Heart left ventricle (tissue), 13 donors: ENCODE measurements around the gene MRTO4.

ENCODE experiments used
- POLR2A ChIP-seq, 2 donors: fragments of 450-650 bp; IDR thresholded peaks; one replicate each; pipeline ENCODE4 v1.6.1; 2017; ENCODE audit warnings: antibody characterized with exemption in 2 of 2, mild to moderate bottlenecking in 2 of 2, moderate library complexity in 2 of 2
- TF ChIP-seq, protein P1 (sequence below), 12 donors: fragments of 200-600 bp; sonication (generic) in 4 of 12; IDR thresholded peaks; one replicate each; pipeline versions ENCODE4 v1.5.0 to v1.8.0; 2018 to 2022; ENCODE audit warnings: antibody characterized with exemption in 12 of 12, mild to moderate bottlenecking in 5 of 12
- donor health status: ischemic (EF 13 %, LVEDD 7.1; RV severe dilation, severe dysfunction).
- donor health status: DM: no; HTN: yes; CAD: no.
- donor health status: DM: no; HTN: no; CAD: no.
- donor health status: ischemic (EF 25% LVEDD 6.9; RV normal size, moderate dysfunction).
- donor health status: ischemic (EF 25% LVEDD 5.7; RV mildly dilated, moderate dysfunction).
- donor health status: ischemic (EF 35%, LVEDD 5.7; RV mildly dilated, moderate dysfunction).
- donor health status: nonischemic (EF 11% LVEDD 7.7; RV severe dilation, severe dysfunction).
- donor health status: DM: yes; HTN: yes; CAD: no.
- donor health status: PGD.
- donor health status: ischemic (EF 29% LVEDD 5.4; RV normal size, mild dysfunction).
- donor health status: nonischemic (EF 23%, LVEDD 6.1; RV moderate dilation, normal function).

DNA sequence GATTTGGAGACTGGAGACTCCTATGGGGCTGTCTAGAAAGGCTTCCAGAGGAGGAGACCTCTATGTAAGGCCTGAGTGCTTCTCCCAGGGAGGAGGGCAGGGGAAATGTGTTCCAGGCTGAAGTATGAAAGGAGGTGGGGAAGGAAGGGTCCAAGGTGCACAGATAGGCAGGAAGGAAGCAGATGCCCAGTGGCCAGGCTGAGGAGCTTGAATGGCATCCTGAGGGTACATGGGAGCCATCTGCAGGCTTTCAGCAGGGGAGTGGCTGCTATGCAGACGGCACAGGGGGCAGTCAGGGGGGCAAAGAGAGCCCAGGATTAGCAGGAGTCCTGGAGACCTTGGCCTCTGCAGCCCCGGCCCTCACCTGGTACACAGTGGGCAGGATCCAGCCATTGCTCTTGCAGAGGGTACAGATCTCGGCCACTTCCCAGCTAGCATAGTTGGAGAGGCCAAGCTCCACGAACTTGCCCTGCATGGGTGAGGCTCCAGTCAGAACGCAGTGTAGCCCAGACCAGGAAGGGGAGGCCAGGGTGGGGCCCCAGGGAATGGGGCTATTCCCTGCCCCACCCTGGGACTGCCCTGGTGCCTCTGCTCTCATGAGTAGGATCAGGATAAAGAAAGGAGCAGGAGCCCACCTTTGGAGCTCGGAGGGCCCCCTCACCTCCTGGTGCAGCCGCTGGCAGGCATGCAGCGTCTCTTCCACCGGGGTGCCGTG is 56.3 kb downstream of the MRTO4 start:
- TF ChIP-seq POLR2A (IDR thresholded peaks at IDR 0.05), result no peak
- TF ChIP-seq, protein P1, sequence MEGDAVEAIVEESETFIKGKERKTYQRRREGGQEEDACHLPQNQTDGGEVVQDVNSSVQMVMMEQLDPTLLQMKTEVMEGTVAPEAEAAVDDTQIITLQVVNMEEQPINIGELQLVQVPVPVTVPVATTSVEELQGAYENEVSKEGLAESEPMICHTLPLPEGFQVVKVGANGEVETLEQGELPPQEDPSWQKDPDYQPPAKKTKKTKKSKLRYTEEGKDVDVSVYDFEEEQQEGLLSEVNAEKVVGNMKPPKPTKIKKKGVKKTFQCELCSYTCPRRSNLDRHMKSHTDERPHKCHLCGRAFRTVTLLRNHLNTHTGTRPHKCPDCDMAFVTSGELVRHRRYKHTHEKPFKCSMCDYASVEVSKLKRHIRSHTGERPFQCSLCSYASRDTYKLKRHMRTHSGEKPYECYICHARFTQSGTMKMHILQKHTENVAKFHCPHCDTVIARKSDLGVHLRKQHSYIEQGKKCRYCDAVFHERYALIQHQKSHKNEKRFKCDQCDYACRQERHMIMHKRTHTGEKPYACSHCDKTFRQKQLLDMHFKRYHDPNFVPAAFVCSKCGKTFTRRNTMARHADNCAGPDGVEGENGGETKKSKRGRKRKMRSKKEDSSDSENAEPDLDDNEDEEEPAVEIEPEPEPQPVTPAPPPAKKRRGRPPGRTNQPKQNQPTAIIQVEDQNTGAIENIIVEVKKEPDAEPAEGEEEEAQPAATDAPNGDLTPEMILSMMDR (IDR thresholded peaks at IDR 0.05), result no peak
